Right lung (tissue), 5 donors: ENCODE data around the gene REV1. TPM values are rescaled to one million over a fixed set of nuclear protein-coding genes. Genes with fewer than 3 reads are reported as not detected.

Experiments
- DNase-seq, 2 donors: peaks; one replicate each; pipeline ENCODE4 v3.0.0-alpha.2; 2013
- polyA plus RNA-seq, 5 donors: library from polyadenylated mRNA; unstranded; fragments of 120-200 nt; gene quantifications; one replicate each; pipeline versions ENCODE4 v1.2.1 to v1.2.3, GENCODE V29; 2013; ENCODE audit warnings: inconsistent platforms in 1 of 5, low replicate concordance in 1 of 5; ENCODE audit not compliant: insufficient read length in 5 of 5, insufficient read depth in 1 of 5

REV1 gene
- polyA plus RNA-seq, 5 donors, result 51.8 to 73.4 (median 67.1) TPM

GRCh38 chr2:99354070-99354469, 135.7 kb downstream of the REV1 start:
- DNase-seq, result no peak

Other genes starting within 250 kb of the REV1 start
- under 1 TPM; 0.34 to 0.80 (median 0.64) TPM for gene LYG2, start 234.4 kb downstream of the REV1 start, polyA plus RNA-seq
- gene LYG1, start 188.8 kb downstream of the REV1 start, polyA plus RNA-seq, result 1 to 10 TPM; 1.7 to 3.4 (median 2.5) TPM
- 10 to 100 TPM; 33.5 to 48.9 (median 36.4) TPM for gene TXNDC9, start 153.7 kb downstream of the REV1 start, polyA plus RNA-seq
- 10 to 100 TPM; 56.7 to 69.3 (median 64.3) TPM for gene EIF5B, start 152.6 kb downstream of the REV1 start, polyA plus RNA-seq